Lower leg skin (tissue), 3 donors: ENCODE measurements around the gene ADGRD1.

Experiments
- POLR2A ChIP-seq, 2 donors: fragments of 450-650 bp; IDR thresholded peaks; one replicate each; pipeline ENCODE4 v1.6.1; 2016 to 2017; ENCODE audit warnings: antibody characterized with exemption in 2 of 2, mild to moderate bottlenecking in 1 of 2, moderate library complexity in 1 of 2
- TF ChIP-seq, protein P1 (sequence below), 3 donors: fragments of 450-650 bp; IDR thresholded peaks; one replicate each; pipeline ENCODE4 v1.5.1; 2016; ENCODE audit warnings: antibody characterized with exemption in 3 of 3, mild to moderate bottlenecking in 3 of 3, moderate library complexity in 2 of 3

GRCh38 chr12:131054345-131055092 is 100.8 kb downstream of the ADGRD1 start:
- TF ChIP-seq, protein P1, sequence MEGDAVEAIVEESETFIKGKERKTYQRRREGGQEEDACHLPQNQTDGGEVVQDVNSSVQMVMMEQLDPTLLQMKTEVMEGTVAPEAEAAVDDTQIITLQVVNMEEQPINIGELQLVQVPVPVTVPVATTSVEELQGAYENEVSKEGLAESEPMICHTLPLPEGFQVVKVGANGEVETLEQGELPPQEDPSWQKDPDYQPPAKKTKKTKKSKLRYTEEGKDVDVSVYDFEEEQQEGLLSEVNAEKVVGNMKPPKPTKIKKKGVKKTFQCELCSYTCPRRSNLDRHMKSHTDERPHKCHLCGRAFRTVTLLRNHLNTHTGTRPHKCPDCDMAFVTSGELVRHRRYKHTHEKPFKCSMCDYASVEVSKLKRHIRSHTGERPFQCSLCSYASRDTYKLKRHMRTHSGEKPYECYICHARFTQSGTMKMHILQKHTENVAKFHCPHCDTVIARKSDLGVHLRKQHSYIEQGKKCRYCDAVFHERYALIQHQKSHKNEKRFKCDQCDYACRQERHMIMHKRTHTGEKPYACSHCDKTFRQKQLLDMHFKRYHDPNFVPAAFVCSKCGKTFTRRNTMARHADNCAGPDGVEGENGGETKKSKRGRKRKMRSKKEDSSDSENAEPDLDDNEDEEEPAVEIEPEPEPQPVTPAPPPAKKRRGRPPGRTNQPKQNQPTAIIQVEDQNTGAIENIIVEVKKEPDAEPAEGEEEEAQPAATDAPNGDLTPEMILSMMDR (IDR thresholded peaks at IDR 0.05): no peak
- no peak for TF ChIP-seq POLR2A (IDR thresholded peaks at IDR 0.05)
